Vagina (tissue), 2 donors: ENCODE data around the gene CDKL1.

Source experiments
- POLR2A ChIP-seq, 2 donors: fragments of 450-650 bp; IDR thresholded peaks; one replicate each; pipeline ENCODE4 v1.6.1; 2017; ENCODE audit warnings: antibody characterized with exemption in 2 of 2, mild to moderate bottlenecking in 2 of 2, moderate library complexity in 2 of 2
- TF ChIP-seq, protein P1 (sequence below), 3 experiments: fragments of 450-650 bp in 2 of 3; fragments of 200-600 bp in 1 of 3; sonication (generic) in 1 of 3; IDR thresholded peaks; one replicate each; pipeline ENCODE4 v1.5.1; 2017 to 2019; ENCODE audit warnings: antibody characterized with exemption in 3 of 3, mild to moderate bottlenecking in 2 of 3, moderate library complexity in 2 of 3

DNA sequence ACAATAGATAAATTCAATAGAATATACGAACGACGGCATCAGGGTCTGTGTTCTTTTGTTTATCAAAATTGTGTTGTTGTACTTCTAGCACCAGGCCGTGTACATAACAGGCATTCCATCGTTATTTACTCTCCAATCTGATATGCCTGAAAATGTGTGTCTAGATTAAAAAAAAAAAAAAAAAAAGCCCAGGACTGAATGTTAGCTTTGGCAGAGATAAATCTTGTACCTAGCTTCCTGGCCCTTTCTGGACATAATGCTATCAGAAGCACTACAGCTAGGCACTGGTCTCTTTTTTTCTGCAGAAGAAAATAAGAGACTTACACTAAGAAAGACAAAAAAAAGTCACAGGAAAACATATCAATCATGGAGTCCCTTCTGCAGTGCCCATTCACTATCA, 37.0 kb downstream of the CDKL1 start:
- TF ChIP-seq POLR2A (IDR thresholded peaks at IDR 0.05), result no peak
- TF ChIP-seq, protein P1, sequence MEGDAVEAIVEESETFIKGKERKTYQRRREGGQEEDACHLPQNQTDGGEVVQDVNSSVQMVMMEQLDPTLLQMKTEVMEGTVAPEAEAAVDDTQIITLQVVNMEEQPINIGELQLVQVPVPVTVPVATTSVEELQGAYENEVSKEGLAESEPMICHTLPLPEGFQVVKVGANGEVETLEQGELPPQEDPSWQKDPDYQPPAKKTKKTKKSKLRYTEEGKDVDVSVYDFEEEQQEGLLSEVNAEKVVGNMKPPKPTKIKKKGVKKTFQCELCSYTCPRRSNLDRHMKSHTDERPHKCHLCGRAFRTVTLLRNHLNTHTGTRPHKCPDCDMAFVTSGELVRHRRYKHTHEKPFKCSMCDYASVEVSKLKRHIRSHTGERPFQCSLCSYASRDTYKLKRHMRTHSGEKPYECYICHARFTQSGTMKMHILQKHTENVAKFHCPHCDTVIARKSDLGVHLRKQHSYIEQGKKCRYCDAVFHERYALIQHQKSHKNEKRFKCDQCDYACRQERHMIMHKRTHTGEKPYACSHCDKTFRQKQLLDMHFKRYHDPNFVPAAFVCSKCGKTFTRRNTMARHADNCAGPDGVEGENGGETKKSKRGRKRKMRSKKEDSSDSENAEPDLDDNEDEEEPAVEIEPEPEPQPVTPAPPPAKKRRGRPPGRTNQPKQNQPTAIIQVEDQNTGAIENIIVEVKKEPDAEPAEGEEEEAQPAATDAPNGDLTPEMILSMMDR (IDR thresholded peaks at IDR 0.05), result no peak
